Smooth muscle cell (in vitro differentiated cells): ENCODE data around the gene HACL1. TPM values are rescaled to one million over a fixed set of nuclear protein-coding genes. Genes with fewer than 3 reads are reported as not detected.

ENCODE experiments used
- DNase-seq: peaks from one replicate; lab custom pipeline; 2025; ENCODE audit not compliant: unreplicated experiment; lab: John Stamatoyannopoulos, UW
- H2AFZ ChIP-seq: fragments of 200-600 bp; sonication (generic); 2 replicates; pipeline ENCODE4 v1.6.0; 2016; ENCODE audit warnings: antibody characterized with exemption, low read depth, mild to moderate bottlenecking
- H3F3A ChIP-seq: fragments of 200-600 bp; sonication (generic); 2 replicates; pipeline ENCODE4 v1.6.0; 2017; ENCODE audit warnings: antibody characterized with exemption, low read depth
- H3K27ac ChIP-seq: fragments of 200-600 bp; sonication (generic); 2 replicates; pipeline ENCODE4 v1.5.1; 2016; ENCODE audit warnings: low read depth, mild to moderate bottlenecking
- H3K27me3 ChIP-seq: fragments of 200-600 bp; sonication (generic); 2 replicates; pipeline ENCODE4 v1.6.1; 2016; ENCODE audit warnings: low read depth, mild to moderate bottlenecking
- H3K36me3 ChIP-seq: fragments of 200-600 bp; sonication (generic); 2 replicates; pipeline ENCODE4 v1.5.1; 2016; ENCODE audit warnings: low read depth
- H3K4me1 ChIP-seq: fragments of 200-600 bp; sonication (generic); 2 replicates; pipeline ENCODE4 v1.5.1; 2016; ENCODE audit warnings: low read depth
- H3K4me2 ChIP-seq: fragments of 200-600 bp; sonication (generic); 2 replicates; pipeline ENCODE4 v1.6.0; 2016; ENCODE audit warnings: mild to moderate bottlenecking
- H3K4me3 ChIP-seq: fragments of 200-600 bp; sonication (generic); 2 replicates; pipeline ENCODE4 v1.5.1; 2016; ENCODE audit warnings: mild to moderate bottlenecking
- H3K79me2 ChIP-seq: fragments of 200-600 bp; sonication (generic); 2 replicates; pipeline ENCODE4 v1.6.0; 2016; ENCODE audit warnings: low read depth, mild to moderate bottlenecking
- H3K9ac ChIP-seq: fragments of 200-600 bp; sonication (generic); 2 replicates; pipeline ENCODE4 v1.6.0; 2016; ENCODE audit warnings: low read depth
- H3K9me3 ChIP-seq: fragments of 200-600 bp; sonication (generic); replicated peaks from 2 replicates; pipeline ENCODE4 v1.5.1; 2016; ENCODE audit warnings: low read depth
- H4K20me1 ChIP-seq: fragments of 200-600 bp; sonication (generic); 2 replicates; pipeline ENCODE4 v1.6.0; 2016; ENCODE audit warnings: low read depth
- CTCF ChIP-seq: fragments of 200-600 bp; sonication (generic); IDR thresholded peaks from 2 replicates; pipeline ENCODE4 v1.5.1; 2017; ENCODE audit warnings: borderline replicate concordance, mild to moderate bottlenecking, antibody characterized with exemption; ENCODE audit not compliant: insufficient read depth, poor library complexity, severe bottlenecking
- WGBS: methylation state at CpG from one replicate; pipeline ENCODE4 v1.1.7; 2016; ENCODE audit warnings: low lambda C conversion rate; 5-methylcytosine and 5-hydroxymethylcytosine counted together
- polyA plus RNA-seq: library from polyadenylated mRNA; unstranded; fragments of >200 nt; fragmentation: Nextera tagmentation; extraction: Ambion mirVana; gene quantifications from 2 replicates; pipeline ENCODE4 v1.2.1, GENCODE V29; 2016
- total RNA-seq: library from RNA; depleted of rRNA; stranded (reverse); fragments of >200 nt; gene quantifications from 2 replicates; pipeline ENCODE4 v1.2.3, GENCODE V29; 2014

HACL1 gene
- total and polyA plus RNA-seq, 2 experiments from 2014 or later, result 11.8 to 13.0 TPM

GRCh38 chr3:15512166-15512565 is 89.2 kb downstream of the HACL1 start:
- no peaks in the 10 kb centered on the region for H3K27me3 ChIP-seq
- no peaks in the 10 kb centered on the region for H4K20me1 ChIP-seq
- WGBS, result 91% methylated on average over 10 of the region's 10 CpGs
- no peaks in the 10 kb centered on the region for H3F3A ChIP-seq
- H3K4me2 ChIP-seq, result no peak overlapping the region
- DNase-seq, result no peak
- H3K4me1 ChIP-seq, result no peaks in the 10 kb centered on the region
- no peaks in the 10 kb centered on the region for H3K9me3 ChIP-seq
- no peak for TF ChIP-seq CTCF
- H2AFZ ChIP-seq, result no peak overlapping the region
- no peak overlapping the region for H3K27ac ChIP-seq
- no peaks in the 10 kb centered on the region for H3K36me3 ChIP-seq
- no peak overlapping the region for H3K4me3 ChIP-seq
- no peaks in the 10 kb centered on the region for H3K79me2 ChIP-seq
- no peak overlapping the region for H3K9ac ChIP-seq

DNA sequence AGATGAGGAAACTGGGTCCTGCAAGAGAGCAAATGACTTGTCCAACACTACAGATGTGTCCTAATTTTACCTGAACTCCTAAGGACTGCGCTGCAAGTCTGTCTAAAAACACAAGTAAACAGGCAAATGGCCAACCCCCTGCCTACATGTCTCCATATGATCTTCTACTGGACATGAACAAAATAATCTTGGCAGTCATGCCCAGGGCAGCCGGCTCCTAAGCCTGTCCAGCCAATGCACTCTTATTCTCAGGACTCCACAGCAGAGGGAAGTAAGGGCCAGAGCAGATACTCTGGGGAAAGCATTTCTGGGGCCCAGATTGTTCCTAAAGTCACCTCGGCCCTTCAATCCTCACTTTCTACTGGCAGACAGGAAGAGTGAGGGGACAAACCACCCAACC is 90.2 kb downstream of the HACL1 start:
- Histone ChIP-seq H3F3A (no peaks in the 10 kb centered on the region), H3K27ac (no peak overlapping the region), H3K4me2 (no peak overlapping the region), H3K79me2 (no peaks in the 10 kb centered on the region), H2AFZ (no peak overlapping the region), H3K9ac (no peak overlapping the region), H3K27me3 (no peaks in the 10 kb centered on the region), H4K20me1 (no peaks in the 10 kb centered on the region), H3K4me3 (no peak overlapping the region), H3K36me3 (no peaks in the 10 kb centered on the region), H3K4me1 (no peaks in the 10 kb centered on the region), H3K9me3 (no peaks in the 10 kb centered on the region)
- TF ChIP-seq CTCF, result no peak
- 97% methylated on average over 3 of the region's 3 CpGs for WGBS
- DNase-seq, result no peak

Other genes starting within 250 kb of the HACL1 start
- 17.0 and 37.3 TPM in 2 replicates for gene METTL6, start 174.0 kb downstream of the HACL1 start, total RNA-seq
- gene METTL6, start 174.0 kb downstream of the HACL1 start, polyA plus RNA-seq, result 12.8 and 16.0 TPM in 2 replicates
- gene EAF1, start 174.0 kb downstream of the HACL1 start, total RNA-seq, result 22.1 and 22.9 TPM in 2 replicates
- gene EAF1, start 174.0 kb downstream of the HACL1 start, polyA plus RNA-seq, result 9.5 and 11.3 TPM in 2 replicates
- 1.3 and 1.8 TPM in 2 replicates for gene COLQ, start 79.9 kb downstream of the HACL1 start, total RNA-seq
- gene COLQ, start 79.9 kb downstream of the HACL1 start, polyA plus RNA-seq, result 0.69 and 3.0 TPM in 2 replicates
- 9.4 and 20.9 TPM in 2 replicates for gene BTD, start 176 bp upstream of the HACL1 start, total RNA-seq
- gene BTD, start 176 bp upstream of the HACL1 start, polyA plus RNA-seq, result 16.3 and 23.6 TPM in 2 replicates
- 35.7 and 47.3 TPM in 2 replicates for gene ANKRD28, start 196.4 kb upstream of the HACL1 start, total RNA-seq
- gene ANKRD28, start 196.4 kb upstream of the HACL1 start, polyA plus RNA-seq, result 8.6 and 11.8 TPM in 2 replicates